SK-N-SH (cell line): ENCODE measurements around the gene SERPINI2. TPM values are rescaled to one million over a fixed set of nuclear protein-coding genes. Genes with fewer than 3 reads are reported as not detected.

Experiments used
- CTCF ChIA-PET: fragments of 300-600, 350-600 bp; formaldehyde crosslinking; extraction: SDS; loops from one replicate; lab custom pipeline; 2021; lab: Yijun Ruan, JAX
- POLR2A ChIA-PET: fragments of 350-600 bp; sonication (Branson Sonifier 250); formaldehyde crosslinking; extraction: SDS; loops from one replicate; lab custom pipeline; 2020; ENCODE audit warnings: antibody characterized with exemption, inconsistent platforms; lab: Yijun Ruan, JAX
- DNase-seq: peaks from one replicate; pipeline ENCODE4 v3.0.0; 2012
- H2AFZ ChIP-seq: fragments of 200-600 bp; sonication (generic); 2 replicates; pipeline ENCODE4 v1.8.1; 2016; ENCODE audit warnings: antibody characterized with exemption, mild to moderate bottlenecking, low read depth
- H3F3A ChIP-seq: fragments of 200-600 bp; sonication (generic); replicated peaks from 2 replicates; pipeline ENCODE3; 2016; ENCODE audit warnings: antibody characterized with exemption, mild to moderate bottlenecking; ENCODE audit not compliant: insufficient read depth
- H3K27ac ChIP-seq, 2 experiments: fragments of 200-500 bp in 1 of 2; fragments of 200-600 bp in 1 of 2; sonication (Bioruptor generic) in 1 of 2; sonication (generic), shearing (Covaris generic) in 1 of 2; 2 replicates each; pipeline versions ENCODE4 v1.5.1 to v1.6.1; 2014 to 2016; ENCODE audit warnings: low read depth in 2 of 2, inconsistent platforms in 1 of 2, low read length in 1 of 2, mild to moderate bottlenecking in 1 of 2, mixed read lengths in 1 of 2
- H3K27me3 ChIP-seq: fragments of 200-600 bp; sonication (generic), shearing (Covaris generic); 2 replicates; pipeline ENCODE4 v1.6.1; 2016; ENCODE audit warnings: mixed run types; ENCODE audit not compliant: insufficient read depth
- H3K36me3 ChIP-seq, 2 experiments: fragments of 200-500 bp in 1 of 2; fragments of 200-600 bp in 1 of 2; sonication (Bioruptor generic) in 1 of 2; sonication (generic) in 1 of 2; replicated peaks in 1 of 2; 2 replicates each; pipeline versions ENCODE3 to v1.5.1; 2014 to 2016; ENCODE audit warnings: low read length in 1 of 2, mild to moderate bottlenecking in 1 of 2; ENCODE audit not compliant: insufficient read depth in 2 of 2, control insufficient read depth in 1 of 2
- H3K4me1 ChIP-seq, 2 experiments: fragments of 200-500 bp in 1 of 2; fragments of 200-600 bp in 1 of 2; sonication (Bioruptor generic) in 1 of 2; sonication (generic), shearing (Covaris generic) in 1 of 2; 2 replicates each; pipeline versions ENCODE4 v1.5.1 to v1.6.1; 2014 to 2016; ENCODE audit warnings: low read depth in 1 of 2, low read length in 1 of 2, mixed run types in 1 of 2; ENCODE audit not compliant: insufficient read depth in 2 of 2, control insufficient read depth in 1 of 2
- H3K4me2 ChIP-seq: fragments of 200-600 bp; sonication (generic), shearing (Covaris generic); 2 replicates; pipeline ENCODE4 v1.6.1; 2017; ENCODE audit warnings: mixed run types
- H3K4me3 ChIP-seq, 2 experiments: fragments of 200-500 bp in 1 of 2; fragments of 200-600 bp in 1 of 2; sonication (Bioruptor generic) in 1 of 2; sonication (generic), shearing (Covaris generic) in 1 of 2; 2 replicates each; pipeline versions ENCODE4 v1.5.1 to v1.8.1; 2014 to 2016; ENCODE audit warnings: low read depth in 2 of 2, inconsistent platforms in 1 of 2, low read length in 1 of 2, mild to moderate bottlenecking in 1 of 2, mixed read lengths in 1 of 2, moderate library complexity in 1 of 2
- H3K79me2 ChIP-seq: fragments of 200-600 bp; sonication (generic); 2 replicates; pipeline ENCODE4 v1.8.1; 2017; ENCODE audit warnings: mild to moderate bottlenecking; ENCODE audit not compliant: insufficient read depth
- H3K9ac ChIP-seq: fragments of 200-600 bp; sonication (generic); 2 replicates; pipeline ENCODE4 v1.6.1; 2017; ENCODE audit warnings: mixed run types
- H3K9me2 ChIP-seq: fragments of 200-600 bp; sonication (generic); 2 replicates; pipeline ENCODE4 v1.6.1; 2017; ENCODE audit warnings: mixed run types
- H3K9me3 ChIP-seq: fragments of 200-600 bp; sonication (generic); 2 replicates; pipeline ENCODE4 v1.6.1; 2017; ENCODE audit warnings: mixed run types, mild to moderate bottlenecking, moderate library complexity
- H4K20me1 ChIP-seq: fragments of 200-600 bp; sonication (generic); 2 replicates; pipeline ENCODE4 v1.6.1; 2017; ENCODE audit warnings: mild to moderate bottlenecking, mixed run types; ENCODE audit not compliant: insufficient read depth
- CHD2 ChIP-seq: fragments of 150-350 bp; IDR thresholded peaks from 2 replicates; pipeline ENCODE4 v1.6.1; 2018; ENCODE audit warnings: low read length; ENCODE audit not compliant: partially characterized antibody
- ELF1 ChIP-seq: IDR thresholded peaks from 2 replicates; pipeline ENCODE4 v1.4.0; 2012
- EZH2phosphoT487 ChIP-seq: fragments of 200-600 bp; sonication (generic); IDR thresholded peaks from 2 replicates; pipeline ENCODE4 v1.6.1; 2017; ENCODE audit warnings: low read depth, mixed run types, mild to moderate bottlenecking, antibody characterized with exemption, moderate library complexity, borderline replicate concordance
- FOSL2 ChIP-seq: IDR thresholded peaks from 2 replicates; pipeline ENCODE4 v1.4.0; 2012; ENCODE audit warnings: low read depth, mild to moderate bottlenecking, moderate library complexity, borderline replicate concordance
- GATA2 ChIP-seq: sonication (generic); formaldehyde crosslinking; IDR thresholded peaks from 2 replicates; pipeline ENCODE4 v1.5.0; 2020; ENCODE audit warnings: mild to moderate bottlenecking, missing genetic modification reagents
- JUND ChIP-seq: IDR thresholded peaks from 2 replicates; pipeline ENCODE4 v1.4.0; 2012
- MXI1 ChIP-seq: IDR thresholded peaks from 2 replicates; pipeline ENCODE4 v1.6.1; 2012; ENCODE audit warnings: mild to moderate bottlenecking, low read depth, low read length, improper control_type of control experiment
- NFIC ChIP-seq: IDR thresholded peaks from 2 replicates; pipeline ENCODE4 v1.4.0; 2012; ENCODE audit warnings: borderline replicate concordance
- NRF1 ChIP-seq: IDR thresholded peaks from 2 replicates; pipeline ENCODE4 v1.6.1; 2012; ENCODE audit warnings: low read depth, mild to moderate bottlenecking, low read length
- RAD21 ChIP-seq: IDR thresholded peaks from 2 replicates; pipeline ENCODE4 v1.6.1; 2012; ENCODE audit warnings: mild to moderate bottlenecking, low read length
- RCOR1 ChIP-seq: fragments of 150-350 bp; IDR thresholded peaks from 2 replicates; pipeline ENCODE4 v1.6.1; 2017; ENCODE audit warnings: antibody characterized with exemption, low read length
- RFX5 ChIP-seq: IDR thresholded peaks from 2 replicates; pipeline ENCODE4 v1.6.1; 2012; ENCODE audit warnings: mild to moderate bottlenecking, improper control_type of control experiment, low read length
- RXRA ChIP-seq: IDR thresholded peaks from 2 replicates; pipeline ENCODE4 v1.4.0; 2012; ENCODE audit warnings: low read depth, mild to moderate bottlenecking, borderline replicate concordance
- SIN3A ChIP-seq: IDR thresholded peaks from 2 replicates; pipeline ENCODE4 v1.6.1; 2012; ENCODE audit warnings: low read depth, mild to moderate bottlenecking, low read length, moderate library complexity, borderline replicate concordance
- TAF1 ChIP-seq: IDR thresholded peaks from 2 replicates; pipeline ENCODE4 v1.6.1; 2012; ENCODE audit warnings: low read depth, mild to moderate bottlenecking, low read length, moderate library complexity, borderline replicate concordance
- TCF12 ChIP-seq: IDR thresholded peaks from 2 replicates; pipeline ENCODE4 v1.4.0; 2012
- WGBS: methylation state at CpG from one replicate; pipeline ENCODE4 v1.1.6; 2017; ENCODE audit warnings: low lambda C conversion rate; 5-methylcytosine and 5-hydroxymethylcytosine counted together
- polyA plus RNA-seq, 3 experiments: library from polyadenylated mRNA; depleted of rRNA; stranded (reverse); fragments of >200 nt; gene quantifications; 2 replicates each; pipeline ENCODE4 v1.2.3, GENCODE V29; 2012
- TF ChIP-seq, protein P1 (sequence below): fragments of 150-350 bp; IDR thresholded peaks from 2 replicates; pipeline ENCODE4 v1.6.1; 2017; ENCODE audit warnings: antibody characterized with exemption, low read length, low read depth, borderline replicate concordance
- TF ChIP-seq, protein P2 (sequence below): fragments of 200-600 bp; sonication (generic); IDR thresholded peaks from 2 replicates; pipeline ENCODE4 v1.6.1; 2017; ENCODE audit warnings: antibody characterized with exemption, mild to moderate bottlenecking, moderate library complexity
- TF ChIP-seq, protein P3 (sequence below): IDR thresholded peaks from 2 replicates; pipeline ENCODE4 v1.4.0; 2012; ENCODE audit warnings: low read depth, borderline replicate concordance
- TF ChIP-seq, protein P4 (sequence below): IDR thresholded peaks from 2 replicates; pipeline ENCODE4 v1.4.0; 2012; ENCODE audit warnings: low read depth
- TF ChIP-seq, protein P5 (sequence below): IDR thresholded peaks from 2 replicates; pipeline ENCODE4 v1.4.0; 2012; ENCODE audit warnings: low read depth, borderline replicate concordance

SERPINI2 gene
- polyA plus RNA-seq, 1 of the 3 experiments (the other 2 are of a cell fraction): not detected

GRCh38 chr3:167469381-167469780, 4.5 kb downstream of the SERPINI2 start:
- H3K4me2 ChIP-seq: no peak overlapping the region
- WGBS: 3% methylated on average over 3 of the region's 3 CpGs
- no peaks in the 10 kb centered on the region for H3K9me3 ChIP-seq
- H3K4me1 ChIP-seq: no peaks in the 10 kb centered on the region
- ChIA-PET CTCF (no interaction called here), POLR2A (no interaction called here)
- H3K9me2 ChIP-seq: no peaks in the 10 kb centered on the region
- H3F3A ChIP-seq: no peaks in the 10 kb centered on the region
- H3K79me2 ChIP-seq: no peaks in the 10 kb centered on the region
- TF ChIP-seq MXI1: no peak
- TF ChIP-seq, protein P1, sequence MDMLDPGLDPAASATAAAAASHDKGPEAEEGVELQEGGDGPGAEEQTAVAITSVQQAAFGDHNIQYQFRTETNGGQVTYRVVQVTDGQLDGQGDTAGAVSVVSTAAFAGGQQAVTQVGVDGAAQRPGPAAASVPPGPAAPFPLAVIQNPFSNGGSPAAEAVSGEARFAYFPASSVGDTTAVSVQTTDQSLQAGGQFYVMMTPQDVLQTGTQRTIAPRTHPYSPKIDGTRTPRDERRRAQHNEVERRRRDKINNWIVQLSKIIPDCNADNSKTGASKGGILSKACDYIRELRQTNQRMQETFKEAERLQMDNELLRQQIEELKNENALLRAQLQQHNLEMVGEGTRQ: no peak
- TF ChIP-seq, protein P2, sequence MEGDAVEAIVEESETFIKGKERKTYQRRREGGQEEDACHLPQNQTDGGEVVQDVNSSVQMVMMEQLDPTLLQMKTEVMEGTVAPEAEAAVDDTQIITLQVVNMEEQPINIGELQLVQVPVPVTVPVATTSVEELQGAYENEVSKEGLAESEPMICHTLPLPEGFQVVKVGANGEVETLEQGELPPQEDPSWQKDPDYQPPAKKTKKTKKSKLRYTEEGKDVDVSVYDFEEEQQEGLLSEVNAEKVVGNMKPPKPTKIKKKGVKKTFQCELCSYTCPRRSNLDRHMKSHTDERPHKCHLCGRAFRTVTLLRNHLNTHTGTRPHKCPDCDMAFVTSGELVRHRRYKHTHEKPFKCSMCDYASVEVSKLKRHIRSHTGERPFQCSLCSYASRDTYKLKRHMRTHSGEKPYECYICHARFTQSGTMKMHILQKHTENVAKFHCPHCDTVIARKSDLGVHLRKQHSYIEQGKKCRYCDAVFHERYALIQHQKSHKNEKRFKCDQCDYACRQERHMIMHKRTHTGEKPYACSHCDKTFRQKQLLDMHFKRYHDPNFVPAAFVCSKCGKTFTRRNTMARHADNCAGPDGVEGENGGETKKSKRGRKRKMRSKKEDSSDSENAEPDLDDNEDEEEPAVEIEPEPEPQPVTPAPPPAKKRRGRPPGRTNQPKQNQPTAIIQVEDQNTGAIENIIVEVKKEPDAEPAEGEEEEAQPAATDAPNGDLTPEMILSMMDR: no peak
- TF ChIP-seq RAD21: no peak
- TF ChIP-seq JUND: no peak
- TF ChIP-seq FOSL2: no peak
- no peak for TF ChIP-seq CHD2
- TF ChIP-seq, protein P3, sequence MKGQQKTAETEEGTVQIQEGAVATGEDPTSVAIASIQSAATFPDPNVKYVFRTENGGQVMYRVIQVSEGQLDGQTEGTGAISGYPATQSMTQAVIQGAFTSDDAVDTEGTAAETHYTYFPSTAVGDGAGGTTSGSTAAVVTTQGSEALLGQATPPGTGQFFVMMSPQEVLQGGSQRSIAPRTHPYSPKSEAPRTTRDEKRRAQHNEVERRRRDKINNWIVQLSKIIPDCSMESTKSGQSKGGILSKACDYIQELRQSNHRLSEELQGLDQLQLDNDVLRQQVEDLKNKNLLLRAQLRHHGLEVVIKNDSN: no peak
- no peak for TF ChIP-seq SIN3A
- TF ChIP-seq RFX5: no peak
- no peak for TF ChIP-seq GATA2
- H4K20me1 ChIP-seq: no peaks in the 10 kb centered on the region
- H3K27me3 ChIP-seq: no peaks in the 10 kb centered on the region
- no peak overlapping the region for H3K27ac ChIP-seq
- no peak overlapping the region for H3K4me3 ChIP-seq
- no peaks in the 10 kb centered on the region for H3K36me3 ChIP-seq
- no peak overlapping the region for H3K9ac ChIP-seq
- no peak overlapping the region for H2AFZ ChIP-seq
- no peak for DNase-seq

GRCh38 chr3:167467848-167468611, 5.8 kb downstream of the SERPINI2 start:
- H4K20me1 ChIP-seq: no peaks in the 10 kb centered on the region
- 17% methylated on average over 5 of the region's 5 CpGs for WGBS
- CTCF ChIA-PET: interaction anchor here (0.6 kb wide), 1 partner anchor 454 kb away, joined by 3 read pairs; no protein-coding TSS in a partner anchor
- no peaks in the 10 kb centered on the region for H3F3A ChIP-seq
- H2AFZ ChIP-seq: no peak overlapping the region
- H3K79me2 ChIP-seq: no peaks in the 10 kb centered on the region
- POLR2A ChIA-PET: no interaction called here
- no peak overlapping the region for H3K4me3 ChIP-seq
- no peak overlapping the region for H3K9ac ChIP-seq
- no peaks in the 10 kb centered on the region for H3K27me3 ChIP-seq
- H3K4me2 ChIP-seq: no peak overlapping the region
- no peak overlapping the region for H3K27ac ChIP-seq
- H3K4me1 ChIP-seq: no peaks in the 10 kb centered on the region
- no peaks in the 10 kb centered on the region for H3K9me3 ChIP-seq
- no peaks in the 10 kb centered on the region for H3K36me3 ChIP-seq
- H3K9me2 ChIP-seq: no peaks in the 10 kb centered on the region
- DNase-seq: no peak
- no peak for TF ChIP-seq TAF1
- no peak for TF ChIP-seq RCOR1
- TF ChIP-seq NFIC: no peak
- no peak for TF ChIP-seq EZH2phosphoT487
- TF ChIP-seq, protein P4, sequence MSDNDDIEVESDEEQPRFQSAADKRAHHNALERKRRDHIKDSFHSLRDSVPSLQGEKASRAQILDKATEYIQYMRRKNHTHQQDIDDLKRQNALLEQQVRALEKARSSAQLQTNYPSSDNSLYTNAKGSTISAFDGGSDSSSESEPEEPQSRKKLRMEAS: no peak
- no peak for TF ChIP-seq ELF1
- no peak for TF ChIP-seq RXRA
- TF ChIP-seq, protein P5, sequence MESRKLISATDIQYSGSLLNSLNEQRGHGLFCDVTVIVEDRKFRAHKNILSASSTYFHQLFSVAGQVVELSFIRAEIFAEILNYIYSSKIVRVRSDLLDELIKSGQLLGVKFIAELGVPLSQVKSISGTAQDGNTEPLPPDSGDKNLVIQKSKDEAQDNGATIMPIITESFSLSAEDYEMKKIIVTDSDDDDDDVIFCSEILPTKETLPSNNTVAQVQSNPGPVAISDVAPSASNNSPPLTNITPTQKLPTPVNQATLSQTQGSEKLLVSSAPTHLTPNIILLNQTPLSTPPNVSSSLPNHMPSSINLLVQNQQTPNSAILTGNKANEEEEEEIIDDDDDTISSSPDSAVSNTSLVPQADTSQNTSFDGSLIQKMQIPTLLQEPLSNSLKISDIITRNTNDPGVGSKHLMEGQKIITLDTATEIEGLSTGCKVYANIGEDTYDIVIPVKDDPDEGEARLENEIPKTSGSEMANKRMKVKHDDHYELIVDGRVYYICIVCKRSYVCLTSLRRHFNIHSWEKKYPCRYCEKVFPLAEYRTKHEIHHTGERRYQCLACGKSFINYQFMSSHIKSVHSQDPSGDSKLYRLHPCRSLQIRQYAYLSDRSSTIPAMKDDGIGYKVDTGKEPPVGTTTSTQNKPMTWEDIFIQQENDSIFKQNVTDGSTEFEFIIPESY: no peak
- no peak for TF ChIP-seq MXI1
- no peak for TF ChIP-seq TCF12
- no peak for TF ChIP-seq RFX5
- no peak for TF ChIP-seq RAD21
- TF ChIP-seq NRF1: no peak
- TF ChIP-seq GATA2: no peak
- no peak for TF ChIP-seq JUND
- TF ChIP-seq, protein P3: no peak
